GM12878 (cell line): ENCODE measurements around the gene PPHLN1. TPM values are rescaled to one million over a fixed set of nuclear protein-coding genes. Genes with fewer than 3 reads are reported as not detected.
A peak's percentile ranks its signal among the peaks of the same experiment; 100 is the strongest.

Experiments
- BHLHE40 ChIP-seq, 2 experiments: fragments of 450-650 bp in 1 of 2; IDR thresholded peaks; 2 replicates each; pipeline ENCODE4 v1.6.1; 2011 to 2017; ENCODE audit warnings: low read depth in 2 of 2, borderline replicate concordance in 1 of 2, improper control_type of control experiment in 1 of 2, low read length in 1 of 2, mild to moderate bottlenecking in 1 of 2
- CBX3 ChIP-seq: fragments of 200-600 bp; sonication (generic); IDR thresholded peaks from 2 replicates; pipeline ENCODE4 v1.6.1; 2016; ENCODE audit warnings: low read depth, borderline replicate concordance
- CBX5 ChIP-seq: sonication (generic); IDR thresholded peaks from 2 replicates; pipeline ENCODE4 v1.6.1; 2016; ENCODE audit warnings: low read depth, moderate library complexity, mild to moderate bottlenecking, inconsistent platforms
- CEBPB ChIP-seq, 2 experiments: fragments of 150-350 bp in 1 of 2; IDR thresholded peaks; 2 replicates each; pipeline ENCODE4 v1.6.1; 2012 to 2014; ENCODE audit warnings: low read depth in 2 of 2, low read length in 2 of 2, borderline replicate concordance in 1 of 2, inconsistent platforms in 1 of 2
- CHD2 ChIP-seq: IDR thresholded peaks from 2 replicates; pipeline ENCODE4 v1.6.1; 2011; ENCODE audit warnings: low read depth, low read length, improper control_type of control experiment, borderline replicate concordance
- DPF2 ChIP-seq: fragments of 450-650 bp; IDR thresholded peaks from 2 replicates; pipeline ENCODE4 v1.6.1; 2017; ENCODE audit warnings: mild to moderate bottlenecking
- EED ChIP-seq: sonication (generic); IDR thresholded peaks from 2 replicates; pipeline ENCODE4 v1.6.1; 2016; ENCODE audit warnings: antibody characterized with exemption, low read depth
- EP300 ChIP-seq, 2 experiments: fragments of 150-350 bp in 1 of 2; IDR thresholded peaks; 2 replicates each; pipeline ENCODE4 v1.6.1; 2011 to 2012; ENCODE audit warnings: low read depth in 2 of 2, low read length in 2 of 2, borderline replicate concordance in 1 of 2, improper control_type of control experiment in 1 of 2, inconsistent platforms in 1 of 2; ENCODE audit not compliant: control insufficient read depth in 1 of 2
- HCFC1 ChIP-seq: fragments of 150-350 bp; IDR thresholded peaks from 2 replicates; pipeline ENCODE4 v1.6.1; 2014; ENCODE audit warnings: low read length
- IKZF2 ChIP-seq, 2 experiments: fragments of 450-650 bp; IDR thresholded peaks; 2 replicates each; pipeline ENCODE4 v1.6.1; 2017; ENCODE audit warnings: mild to moderate bottlenecking in 2 of 2, moderate library complexity in 2 of 2
- IRF5 ChIP-seq: fragments of 450-650 bp; IDR thresholded peaks from 2 replicates; pipeline ENCODE4 v1.6.1; 2017; ENCODE audit warnings: borderline replicate concordance
- KLF5 ChIP-seq: fragments of 450-650 bp; IDR thresholded peaks from 2 replicates; pipeline ENCODE4 v1.6.1; 2014; ENCODE audit warnings: mild to moderate bottlenecking; ENCODE audit not compliant: partially characterized antibody
- MTA2 ChIP-seq: fragments of 450-650 bp; IDR thresholded peaks from 2 replicates; pipeline ENCODE4 v1.6.1; 2016; ENCODE audit warnings: low read depth, mild to moderate bottlenecking, moderate library complexity
- NFIC ChIP-seq: IDR thresholded peaks from 2 replicates; pipeline ENCODE4 v1.6.1; 2012; ENCODE audit warnings: low read depth, mild to moderate bottlenecking, inconsistent platforms, low read length, moderate library complexity
- NRF1 ChIP-seq: conservative IDR thresholded peaks from 2 replicates; pipeline ENCODE4 v1.6.1; 2011; ENCODE audit warnings: mild to moderate bottlenecking, low read depth, low read length, improper control_type of control experiment
- PAX5 ChIP-seq: IDR thresholded peaks from 2 replicates; pipeline ENCODE4 v1.6.1; 2011; ENCODE audit warnings: low read depth, low read length, borderline replicate concordance
- SUPT20H ChIP-seq: IDR thresholded peaks from 2 replicates; pipeline ENCODE4 v1.6.1; 2011; ENCODE audit warnings: low read depth, mild to moderate bottlenecking, low read length, moderate library complexity, borderline replicate concordance; ENCODE audit not compliant: control insufficient read depth
- TAF1 ChIP-seq: IDR thresholded peaks from 2 replicates; pipeline ENCODE4 v1.6.1; 2011; ENCODE audit warnings: mild to moderate bottlenecking, low read depth, low read length, borderline replicate concordance
- ZNF384 ChIP-seq: IDR thresholded peaks from 2 replicates; pipeline ENCODE4 v1.6.1; 2012; ENCODE audit warnings: low read depth, mild to moderate bottlenecking, low read length, improper control_type of control experiment, borderline replicate concordance
- polyA plus RNA-seq, 11 experiments: library from polyadenylated mRNA; depleted of rRNA in 4 of 11; unstranded in 6 of 11; stranded (reverse) in 5 of 11; fragments of >200 nt; fragmentation: Nextera tagmentation in 4 of 11; fragmentation: Illumina TruSeq in 1 of 11; extraction: Ambion mirVana in 4 of 11; extraction: Trizol in 1 of 11; gene quantifications; 1 replicate in 1 of 11; 2 replicates in 10 of 11; pipeline versions ENCODE4 v1.2.1 to v1.2.3, GENCODE V29; 2011 to 2016; ENCODE audit warnings: inconsistent platforms in 2 of 11, missing spikeins in 2 of 11, low read depth in 1 of 11
- total RNA-seq, 4 experiments: library from RNA; depleted of rRNA in 3 of 4; stranded (reverse); fragments of >200 nt in 3 of 4; fragmentation: Illumina TruSeq in 1 of 4; extraction: Trizol in 1 of 4; gene quantifications; 2 replicates each; pipeline versions ENCODE4 v1.2.1 to v1.2.3, GENCODE V29; 2013 to 2021
- TF ChIP-seq, protein P1 (sequence below): fragments of 450-650 bp; IDR thresholded peaks from 2 replicates; pipeline ENCODE4 v1.6.1; 2014; ENCODE audit warnings: mild to moderate bottlenecking
- TF ChIP-seq, protein P2 (sequence below): fragments of 450-650 bp; formaldehyde crosslinking; IDR thresholded peaks from 2 replicates; pipeline ENCODE4 v1.5.0; 2022; ENCODE audit warnings: mild to moderate bottlenecking, missing genetic modification characterization

The PPHLN1 gene
- total and polyA plus RNA-seq, 10 of the 15 experiments (the other 5 are each of a cell fraction or from before 2014, with no cell fraction given): 73.6 to 117 (median 92.1) TPM

GRCh38 chr12:42468341-42468821 lies 142.4 kb downstream of the PPHLN1 start (continued):
- TF ChIP-seq IRF5 (no peak), CBX5 (no peak), ZNF384 (no peak), DPF2 (peak; percentile 71; the same call in 1 of the 2 replicates), NFIC (peak; percentile 36; the same call in 1 of the 2 replicates), SUPT20H (no peak), TAF1 (no peak), CEBPB (IDR thresholded peaks at IDR 0.05; ENCODE audit: borderline replicate concordance in 1 of 2, low read depth in 2 of 2, low read length in 2 of 2) (no peak), CHD2 (no peak), BHLHE40 (IDR thresholded peaks at IDR 0.05; ENCODE audit: borderline replicate concordance in 1 of 2, low read depth in 2 of 2, low read length in 1 of 2) (peak; percentile 50 to 65; a peak in 3 of 4 replicates), EP300 (IDR thresholded peaks at IDR 0.05; ENCODE audit: borderline replicate concordance in 1 of 2, control insufficient read depth in 1 of 2, low read depth in 2 of 2, low read length in 2 of 2) (0 out of 4 replicates have a peak, but pooled peaks have one; percentile 21 to 31), IKZF2 (IDR thresholded peaks at IDR 0.05) (peak; percentile 80 to 83), CBX3 (no peak), PAX5 (no peak), NRF1 (no peak), MTA2 (peak; percentile 96), HCFC1 (no peak), EED (no peak), KLF5 (no peak)
- TF ChIP-seq, protein P1, sequence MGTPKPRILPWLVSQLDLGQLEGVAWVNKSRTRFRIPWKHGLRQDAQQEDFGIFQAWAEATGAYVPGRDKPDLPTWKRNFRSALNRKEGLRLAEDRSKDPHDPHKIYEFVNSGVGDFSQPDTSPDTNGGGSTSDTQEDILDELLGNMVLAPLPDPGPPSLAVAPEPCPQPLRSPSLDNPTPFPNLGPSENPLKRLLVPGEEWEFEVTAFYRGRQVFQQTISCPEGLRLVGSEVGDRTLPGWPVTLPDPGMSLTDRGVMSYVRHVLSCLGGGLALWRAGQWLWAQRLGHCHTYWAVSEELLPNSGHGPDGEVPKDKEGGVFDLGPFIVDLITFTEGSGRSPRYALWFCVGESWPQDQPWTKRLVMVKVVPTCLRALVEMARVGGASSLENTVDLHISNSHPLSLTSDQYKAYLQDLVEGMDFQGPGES: no peak
- TF ChIP-seq, protein P2, sequence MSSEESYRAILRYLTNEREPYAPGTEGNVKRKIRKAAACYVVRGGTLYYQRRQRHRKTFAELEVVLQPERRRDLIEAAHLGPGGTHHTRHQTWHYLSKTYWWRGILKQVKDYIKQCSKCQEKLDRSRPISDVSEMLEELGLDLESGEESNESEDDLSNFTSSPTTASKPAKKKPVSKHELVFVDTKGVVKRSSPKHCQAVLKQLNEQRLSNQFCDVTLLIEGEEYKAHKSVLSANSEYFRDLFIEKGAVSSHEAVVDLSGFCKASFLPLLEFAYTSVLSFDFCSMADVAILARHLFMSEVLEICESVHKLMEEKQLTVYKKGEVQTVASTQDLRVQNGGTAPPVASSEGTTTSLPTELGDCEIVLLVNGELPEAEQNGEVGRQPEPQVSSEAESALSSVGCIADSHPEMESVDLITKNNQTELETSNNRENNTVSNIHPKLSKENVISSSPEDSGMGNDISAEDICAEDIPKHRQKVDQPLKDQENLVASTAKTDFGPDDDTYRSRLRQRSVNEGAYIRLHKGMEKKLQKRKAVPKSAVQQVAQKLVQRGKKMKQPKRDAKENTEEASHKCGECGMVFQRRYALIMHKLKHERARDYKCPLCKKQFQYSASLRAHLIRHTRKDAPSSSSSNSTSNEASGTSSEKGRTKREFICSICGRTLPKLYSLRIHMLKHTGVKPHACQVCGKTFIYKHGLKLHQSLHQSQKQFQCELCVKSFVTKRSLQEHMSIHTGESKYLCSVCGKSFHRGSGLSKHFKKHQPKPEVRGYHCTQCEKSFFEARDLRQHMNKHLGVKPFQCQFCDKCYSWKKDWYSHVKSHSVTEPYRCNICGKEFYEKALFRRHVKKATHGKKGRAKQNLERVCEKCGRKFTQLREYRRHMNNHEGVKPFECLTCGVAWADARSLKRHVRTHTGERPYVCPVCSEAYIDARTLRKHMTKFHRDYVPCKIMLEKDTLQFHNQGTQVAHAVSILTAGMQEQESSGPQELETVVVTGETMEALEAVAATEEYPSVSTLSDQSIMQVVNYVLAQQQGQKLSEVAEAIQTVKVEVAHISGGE (CRISPR knock-in tag): no peak
